Body of pancreas (tissue), 4 donors: ENCODE measurements around the gene CLEC16A.

Source experiments
- POLR2A ChIP-seq, 3 donors: fragments of 450-650 bp; IDR thresholded peaks; one replicate each; pipeline ENCODE4 v1.6.1; 2016; ENCODE audit warnings: antibody characterized with exemption in 3 of 3, mild to moderate bottlenecking in 2 of 3
- TF ChIP-seq, protein P1 (sequence below), 7 experiments: fragments of 450-650 bp in 4 of 7; fragments of 200-600 bp in 3 of 7; sonication (generic) in 3 of 7; IDR thresholded peaks; one replicate each; pipeline ENCODE4 v1.5.1; 2016 to 2019; ENCODE audit warnings: antibody characterized with exemption in 7 of 7

DNA sequence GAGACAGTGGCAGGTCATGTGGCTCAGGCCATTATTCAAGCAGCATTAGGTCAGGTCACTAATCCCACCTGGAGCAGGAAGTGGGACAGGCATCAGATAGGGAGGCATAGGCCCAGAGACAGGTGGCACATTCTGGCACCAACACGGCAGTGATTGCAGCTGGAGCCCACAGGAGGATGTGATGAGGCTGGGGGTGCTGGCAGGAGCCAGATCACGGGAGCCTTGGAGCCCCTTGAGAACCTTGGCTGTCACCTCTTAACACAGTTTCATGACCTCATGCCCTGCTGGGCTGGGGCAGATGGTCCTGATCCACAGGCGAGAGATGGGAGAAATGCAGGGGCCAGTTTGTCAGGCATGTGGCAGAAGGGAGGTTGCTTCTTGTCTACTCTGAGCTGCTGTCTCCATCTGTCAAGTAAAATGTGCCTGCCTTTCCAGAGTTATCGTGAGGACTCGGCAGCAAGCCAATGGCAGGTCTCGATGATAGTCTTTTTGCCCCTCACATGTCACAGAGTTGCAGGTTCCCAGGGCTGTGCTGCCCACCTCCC is 109.6 kb downstream of the CLEC16A start:
- TF ChIP-seq, protein P1, sequence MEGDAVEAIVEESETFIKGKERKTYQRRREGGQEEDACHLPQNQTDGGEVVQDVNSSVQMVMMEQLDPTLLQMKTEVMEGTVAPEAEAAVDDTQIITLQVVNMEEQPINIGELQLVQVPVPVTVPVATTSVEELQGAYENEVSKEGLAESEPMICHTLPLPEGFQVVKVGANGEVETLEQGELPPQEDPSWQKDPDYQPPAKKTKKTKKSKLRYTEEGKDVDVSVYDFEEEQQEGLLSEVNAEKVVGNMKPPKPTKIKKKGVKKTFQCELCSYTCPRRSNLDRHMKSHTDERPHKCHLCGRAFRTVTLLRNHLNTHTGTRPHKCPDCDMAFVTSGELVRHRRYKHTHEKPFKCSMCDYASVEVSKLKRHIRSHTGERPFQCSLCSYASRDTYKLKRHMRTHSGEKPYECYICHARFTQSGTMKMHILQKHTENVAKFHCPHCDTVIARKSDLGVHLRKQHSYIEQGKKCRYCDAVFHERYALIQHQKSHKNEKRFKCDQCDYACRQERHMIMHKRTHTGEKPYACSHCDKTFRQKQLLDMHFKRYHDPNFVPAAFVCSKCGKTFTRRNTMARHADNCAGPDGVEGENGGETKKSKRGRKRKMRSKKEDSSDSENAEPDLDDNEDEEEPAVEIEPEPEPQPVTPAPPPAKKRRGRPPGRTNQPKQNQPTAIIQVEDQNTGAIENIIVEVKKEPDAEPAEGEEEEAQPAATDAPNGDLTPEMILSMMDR (IDR thresholded peaks at IDR 0.05), result no peak
- TF ChIP-seq POLR2A (IDR thresholded peaks at IDR 0.05), result no peak
